Endothelial cell of umbilical vein (primary cell): Measurements from ENCODE around the gene C7orf33. TPM values are rescaled to one million over a fixed set of nuclear protein-coding genes. Genes with fewer than 3 reads are reported as not detected.

Source experiments
- polyA plus RNA-seq, 4 experiments: library from polyadenylated mRNA; depleted of rRNA in 3 of 4; stranded (reverse) in 3 of 4; unstranded in 1 of 4; fragments of >200 nt; gene quantifications; 2 replicates each; pipeline versions ENCODE4 v1.2.1 to v1.2.3, GENCODE V29; 2011 to 2012; ENCODE audit warnings: missing spikeins in 1 of 4
- total RNA-seq: library from RNA; stranded (reverse); gene quantifications from 2 replicates; pipeline ENCODE4 v1.2.3, GENCODE V29; 2021

The C7orf33 gene
- total and polyA plus RNA-seq, 2 donors (not counting 3 experiments of a cell fraction or from before 2014, with no cell fraction given): not detected

Other genes with a start within 250 kb of the C7orf33 start
- gene CUL1, start 108.1 kb downstream of the C7orf33 start, total RNA-seq: 47.2 and 50.2 TPM in 2 replicates
- 18.9 and 25.7 TPM in 2 replicates for gene CUL1, start 108.1 kb downstream of the C7orf33 start, polyA plus RNA-seq